Epithelial cell of esophagus (primary cell): ENCODE measurements around the gene EDN1.
A peak's percentile ranks its signal among the peaks of the same experiment; 100 is the strongest.

ENCODE experiments used
- DNase-seq: peaks from one replicate; pipeline ENCODE4 v3.0.0; 2010; ENCODE audit warnings: low read depth
- H3K4me3 ChIP-seq: 2 replicates; pipeline ENCODE4 v1.5.1; 2011; ENCODE audit warnings: mild to moderate bottlenecking, low read length, control low read depth
- TF ChIP-seq, protein P1 (sequence below): IDR thresholded peaks from 2 replicates; pipeline ENCODE4 v1.5.1; 2011; ENCODE audit warnings: low read depth, mild to moderate bottlenecking, low read length, control low read depth, inconsistent platforms; ENCODE audit not compliant: insufficient read depth; ENCODE audit errors: missing control alignments

EDN1 gene

GRCh38 chr6:12288211-12288618, 1.9 kb upstream of the EDN1 start:
- TF ChIP-seq, protein P1, sequence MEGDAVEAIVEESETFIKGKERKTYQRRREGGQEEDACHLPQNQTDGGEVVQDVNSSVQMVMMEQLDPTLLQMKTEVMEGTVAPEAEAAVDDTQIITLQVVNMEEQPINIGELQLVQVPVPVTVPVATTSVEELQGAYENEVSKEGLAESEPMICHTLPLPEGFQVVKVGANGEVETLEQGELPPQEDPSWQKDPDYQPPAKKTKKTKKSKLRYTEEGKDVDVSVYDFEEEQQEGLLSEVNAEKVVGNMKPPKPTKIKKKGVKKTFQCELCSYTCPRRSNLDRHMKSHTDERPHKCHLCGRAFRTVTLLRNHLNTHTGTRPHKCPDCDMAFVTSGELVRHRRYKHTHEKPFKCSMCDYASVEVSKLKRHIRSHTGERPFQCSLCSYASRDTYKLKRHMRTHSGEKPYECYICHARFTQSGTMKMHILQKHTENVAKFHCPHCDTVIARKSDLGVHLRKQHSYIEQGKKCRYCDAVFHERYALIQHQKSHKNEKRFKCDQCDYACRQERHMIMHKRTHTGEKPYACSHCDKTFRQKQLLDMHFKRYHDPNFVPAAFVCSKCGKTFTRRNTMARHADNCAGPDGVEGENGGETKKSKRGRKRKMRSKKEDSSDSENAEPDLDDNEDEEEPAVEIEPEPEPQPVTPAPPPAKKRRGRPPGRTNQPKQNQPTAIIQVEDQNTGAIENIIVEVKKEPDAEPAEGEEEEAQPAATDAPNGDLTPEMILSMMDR = no peak
- H3K4me3 ChIP-seq = peak overlapping the region; percentile 80
- DNase-seq = peak; percentile 77

DNA sequence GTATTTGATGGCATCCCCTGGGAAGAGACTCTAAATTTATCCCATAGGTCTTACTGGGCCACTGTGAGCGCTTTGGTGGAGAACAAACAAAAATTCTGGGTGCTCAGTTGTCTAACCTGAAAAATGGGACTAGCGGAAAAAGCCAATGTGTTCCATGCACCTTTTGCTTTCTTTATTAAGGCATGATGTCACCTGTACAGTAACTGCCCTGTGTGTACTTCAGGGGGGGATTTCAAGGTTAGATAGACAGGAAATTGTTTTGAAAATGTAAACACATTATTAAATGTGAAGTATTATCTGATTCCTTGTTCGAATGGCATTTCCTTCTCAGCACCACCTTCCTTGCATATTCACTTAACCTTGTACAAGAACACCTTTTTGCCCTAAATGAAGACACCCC, 1.2 kb upstream of the EDN1 start:
- H3K4me3 ChIP-seq = peak overlapping the region; percentile 80
- TF ChIP-seq, protein P1 = no peak
- DNase-seq = peak; percentile 47

DNA sequence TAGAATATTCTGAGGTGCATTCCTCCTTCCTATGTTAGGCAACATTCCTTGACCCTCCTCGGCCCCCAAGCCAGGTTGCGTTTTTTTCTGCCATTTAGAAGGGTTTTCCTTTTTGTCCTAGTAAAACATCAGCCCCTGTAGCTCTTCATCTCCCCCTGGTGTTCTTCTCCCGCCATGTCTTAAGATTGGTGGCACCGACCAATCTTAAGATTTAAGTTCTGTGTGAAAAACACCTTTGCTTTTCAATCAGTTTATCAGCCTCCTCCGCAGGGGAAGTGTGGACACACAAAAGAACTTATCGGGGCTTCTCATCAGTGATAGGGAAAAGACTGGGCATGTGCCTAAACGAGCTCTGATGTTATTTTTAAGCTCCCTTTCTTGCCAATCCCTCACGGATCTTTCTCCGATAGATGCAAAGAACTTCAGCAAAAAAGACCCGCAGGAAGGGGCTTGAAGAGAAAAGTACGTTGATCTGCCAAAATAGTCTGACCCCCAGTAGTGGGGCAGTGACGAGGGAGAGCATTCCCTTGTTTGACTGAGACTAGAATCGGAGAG, 719 bp upstream of the EDN1 start:
- H3K4me3 ChIP-seq = peak overlapping the region; percentile 80
- DNase-seq = peak; percentile 82
- TF ChIP-seq, protein P1 = peak; percentile 90

DNA sequence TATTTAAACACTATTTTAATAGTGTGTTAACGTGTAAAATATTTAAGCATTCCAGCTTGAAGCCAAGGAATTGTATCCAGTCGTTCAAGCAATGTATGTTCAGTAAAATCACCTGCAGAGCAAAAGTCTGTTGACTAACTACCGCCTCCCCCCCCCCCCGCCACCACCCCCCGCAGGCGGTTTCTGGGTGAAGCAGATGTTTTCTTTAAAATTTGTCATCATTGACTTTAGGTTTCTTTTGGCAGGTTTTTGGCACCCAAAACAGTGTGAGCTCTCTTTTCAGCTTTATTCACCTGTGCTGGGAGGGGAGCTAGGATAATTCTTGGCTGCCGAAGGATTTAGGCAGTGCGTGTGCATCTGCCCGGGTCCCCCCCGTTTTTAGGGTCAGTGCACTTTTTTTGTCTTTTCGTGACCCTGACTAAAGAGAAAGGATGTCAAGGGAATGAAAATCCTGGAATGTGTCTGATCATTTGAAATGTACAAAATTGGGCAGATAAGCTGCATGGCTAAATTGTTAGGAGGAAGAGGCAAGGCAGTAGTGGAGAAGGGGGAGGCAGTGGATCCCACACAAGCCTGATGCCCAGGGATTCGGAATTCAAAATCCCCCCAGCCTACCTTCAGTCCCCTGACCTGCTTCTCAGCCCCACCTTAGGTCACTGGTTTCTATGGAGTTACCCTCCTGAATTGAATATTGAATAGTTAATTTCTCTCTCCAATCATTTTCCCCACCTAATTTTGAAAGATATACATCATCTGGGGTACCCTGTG, 1.1 kb downstream of the EDN1 start:
- DNase-seq = peak; percentile 47
- H3K4me3 ChIP-seq = peak overlapping the region; percentile 80

GRCh38 chr6:12291839-12292604, 1.9 kb downstream of the EDN1 start:
- H3K4me3 ChIP-seq = peak overlapping the region; percentile 80
- TF ChIP-seq, protein P1 = peak; percentile 39
- DNase-seq = peak; percentile 70

More for the DNA sequence above, 1.1 kb downstream of the EDN1 start:
- TF ChIP-seq, protein P1 = no peak

DNA sequence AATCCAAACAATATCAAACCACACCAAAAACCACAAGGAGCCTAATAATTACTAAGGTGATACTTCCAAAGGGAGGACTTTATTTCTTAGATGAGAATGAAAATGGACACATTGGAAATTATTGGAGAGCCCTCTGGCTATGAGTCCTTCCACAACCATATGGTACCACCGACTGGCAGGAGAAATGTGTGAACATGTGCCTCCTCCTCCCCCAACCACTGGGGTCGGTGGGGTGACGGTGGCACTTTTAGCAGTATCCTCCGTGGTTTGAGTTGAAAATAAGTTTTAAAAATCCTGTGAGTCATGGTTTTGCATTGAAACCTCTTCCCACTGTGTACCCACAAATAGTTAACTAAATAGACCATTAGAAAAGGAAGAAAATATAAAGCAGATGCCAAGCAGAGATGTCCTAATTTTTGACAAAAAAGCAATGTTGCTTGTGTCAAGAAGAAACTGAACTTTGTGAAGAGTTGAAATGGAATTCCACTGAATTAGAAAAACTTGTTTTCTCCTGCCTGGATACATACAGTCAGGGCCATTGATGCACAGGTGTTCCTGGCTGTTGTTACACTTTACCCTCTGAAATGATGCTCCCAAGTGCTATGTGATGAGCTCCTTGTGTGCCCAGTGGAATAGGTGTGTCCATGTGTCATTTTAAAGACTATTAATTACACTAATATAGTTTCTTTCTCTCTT, 3.2 kb downstream of the EDN1 start:
- TF ChIP-seq, protein P1 = no peak
- DNase-seq = no peak

More for the DNA sequence above, 3.2 kb downstream of the EDN1 start:
- peak overlapping the region; percentile 80 for H3K4me3 ChIP-seq
